UCSD-AML1 (cell line): ENCODE results near the gene FNIP1.
A peak's percentile ranks its signal among the peaks of the same experiment; 100 is the strongest.
"Not testable (repeated sequence)": the region's sequence is repeated elsewhere in the genome, so short reads cannot be mapped to it uniquely, and the experiment has no call there.

Source experiments
- DNase-seq: peaks from one replicate; lab custom pipeline; 2025; ENCODE audit not compliant: unreplicated experiment; lab: John Stamatoyannopoulos, UW

Gene FNIP1

GRCh38 chr5:131796793-131797693 lies at the start of gene FNIP1:
TSS of gene FNIP1 (minus strand) at chr5:131797017. CDS start at chr5:131796921, 96 bp downstream.
- DNase-seq, result peak; percentile 99

- DNase-seq, result no peak
Observed at GRCh38 chr5:131846536-131846935, 49.7 kb upstream of the FNIP1 start.

GRCh38 chr5:131845828-131846227 lies 49.0 kb upstream of the FNIP1 start:
- DNase-seq, result no peak

GRCh38 chr5:131842971-131843370 lies 46.2 kb upstream of the FNIP1 start:
- DNase-seq, result not testable (repeated sequence)

DNA sequence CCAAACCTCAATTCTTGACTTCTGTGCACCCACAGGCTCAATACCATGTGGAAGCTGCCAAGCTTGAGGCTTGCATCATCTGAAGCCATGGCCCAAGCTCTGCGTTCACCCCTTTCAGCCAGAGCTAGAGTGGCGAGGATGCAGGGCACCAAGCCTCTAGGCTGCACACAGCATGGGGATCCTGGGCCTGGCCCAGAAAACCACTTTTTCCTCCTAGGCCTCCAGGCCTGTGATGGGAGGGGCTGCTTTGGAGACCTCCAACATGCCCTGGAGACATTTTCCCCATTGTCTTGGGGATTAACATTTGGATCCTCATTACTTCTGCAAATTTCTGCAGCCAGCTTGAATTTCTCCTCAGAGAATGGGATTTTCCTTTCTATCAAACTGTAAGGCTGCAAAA lies 35.9 kb upstream of the FNIP1 start:
- not testable (repeated sequence) for DNase-seq

GRCh38 chr5:131825404-131826013 lies 28.7 kb upstream of the FNIP1 start:
- no peak for DNase-seq

DNA sequence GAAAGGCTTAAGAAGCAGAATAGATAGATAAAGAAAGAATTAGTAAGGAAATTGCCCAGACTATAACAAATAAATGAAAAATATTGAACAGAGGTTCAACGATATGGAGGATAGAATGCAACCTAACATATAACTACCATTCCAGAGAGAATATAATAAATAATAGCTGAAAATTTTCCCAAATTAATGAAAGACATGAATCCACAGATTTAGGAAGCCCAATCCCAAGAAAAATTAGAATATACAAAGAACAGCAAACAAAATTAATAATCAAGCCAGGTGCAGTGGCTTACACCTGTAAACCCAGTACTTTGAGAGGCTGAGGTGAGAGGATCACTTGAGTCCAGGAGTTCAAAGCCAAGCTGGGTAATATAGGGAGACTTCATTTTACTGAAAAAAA lies 27.8 kb upstream of the FNIP1 start:
- no peak for DNase-seq

DNA sequence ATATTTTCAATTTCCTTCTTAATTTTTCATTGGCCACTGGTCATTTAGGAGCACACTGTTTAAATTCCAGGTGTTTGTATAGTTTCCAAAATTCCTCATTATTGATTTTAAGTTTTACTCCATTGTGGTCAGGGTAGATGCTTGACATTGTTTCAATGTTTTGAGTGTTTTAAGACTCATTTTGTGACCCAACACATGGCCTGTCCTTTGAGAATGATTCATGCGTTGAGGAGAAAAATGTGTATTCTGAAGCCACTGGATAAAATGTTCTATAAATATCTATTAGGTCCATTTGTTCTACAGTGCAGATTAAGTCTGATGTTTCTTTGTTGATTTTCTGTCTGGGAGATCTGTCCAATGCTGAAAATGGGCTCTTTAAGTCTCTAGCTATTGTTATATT lies 24.4 kb upstream of the FNIP1 start:
- no peak for DNase-seq

- no peak for DNase-seq
Observed at GRCh38 chr5:131818001-131818724, 21.3 kb upstream of the FNIP1 start.

DNA sequence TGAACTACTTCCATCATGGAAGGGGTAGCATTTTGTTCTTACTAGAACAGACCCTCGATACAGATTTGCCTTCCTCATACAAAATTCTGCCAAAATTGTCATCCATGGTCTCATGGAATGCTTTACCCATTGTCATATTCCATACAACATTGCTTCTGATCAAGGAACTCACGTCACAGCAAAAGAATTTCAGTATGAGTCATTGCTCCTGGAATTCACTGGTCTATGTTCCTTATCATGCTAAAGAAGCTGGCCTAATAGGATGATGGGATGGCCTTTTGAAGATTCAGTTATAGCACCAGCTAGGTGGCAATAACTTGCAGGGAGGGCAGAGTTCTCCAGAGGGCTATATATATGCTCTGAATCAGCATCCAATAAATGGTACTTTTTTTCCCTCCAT lies 18.2 kb upstream of the FNIP1 start:
- DNase-seq, result no peak

- DNase-seq, result no peak
Observed at GRCh38 chr5:131812371-131813160, 15.7 kb upstream of the FNIP1 start.

- DNase-seq, result no peak
Observed at GRCh38 chr5:131810510-131811249, 13.9 kb upstream of the FNIP1 start.

GRCh38 chr5:131795879-131796792 lies 681 bp downstream of the FNIP1 start:
- peak; percentile 61 for DNase-seq

- DNase-seq, result no peak
Observed at GRCh38 chr5:131795228-131795627, 1.6 kb downstream of the FNIP1 start.

DNA sequence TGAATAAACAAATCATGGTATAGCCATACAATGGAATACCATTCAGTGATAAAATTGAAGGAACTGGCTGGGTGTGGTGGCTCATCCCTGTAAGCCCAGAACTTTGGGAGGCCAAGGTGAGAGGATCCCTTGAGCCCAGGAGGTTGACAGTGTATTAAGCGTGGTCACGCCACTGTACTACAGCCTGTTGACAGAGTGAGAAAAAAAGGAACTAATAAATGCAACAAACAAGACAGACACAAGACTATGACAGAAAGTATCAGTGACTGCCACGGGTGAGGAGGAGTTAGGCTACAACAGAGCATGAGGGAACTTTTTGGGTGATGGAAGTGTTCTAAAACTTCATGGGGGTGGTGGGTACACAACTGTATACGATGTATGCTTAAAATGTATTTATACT lies 2.2 kb downstream of the FNIP1 start:
- peak; percentile 12 for DNase-seq

GRCh38 chr5:131792896-131793295 lies 3.9 kb downstream of the FNIP1 start:
- no peak for DNase-seq

DNA sequence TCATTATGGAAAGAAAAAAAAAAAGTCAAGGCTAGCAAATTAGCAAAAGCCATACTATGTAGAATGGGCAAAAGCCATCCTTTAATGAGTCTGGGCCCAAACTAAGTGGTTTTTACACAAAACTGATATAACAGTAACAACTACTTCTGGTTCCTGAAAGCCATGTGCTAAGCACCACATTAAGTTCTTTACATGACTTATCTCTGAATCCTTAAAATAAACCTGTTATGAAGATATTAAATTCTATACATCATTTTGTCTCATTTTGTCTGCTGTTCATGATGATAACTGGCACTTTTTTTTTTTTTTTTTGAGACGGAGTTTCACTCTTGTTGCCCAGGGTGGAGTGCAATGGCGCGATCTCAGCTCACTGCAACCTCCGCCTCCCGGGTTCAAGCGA lies 5.0 kb downstream of the FNIP1 start:
- DNase-seq, result no peak

GRCh38 chr5:131790550-131790949 lies 6.3 kb downstream of the FNIP1 start:
- DNase-seq, result no peak

DNA sequence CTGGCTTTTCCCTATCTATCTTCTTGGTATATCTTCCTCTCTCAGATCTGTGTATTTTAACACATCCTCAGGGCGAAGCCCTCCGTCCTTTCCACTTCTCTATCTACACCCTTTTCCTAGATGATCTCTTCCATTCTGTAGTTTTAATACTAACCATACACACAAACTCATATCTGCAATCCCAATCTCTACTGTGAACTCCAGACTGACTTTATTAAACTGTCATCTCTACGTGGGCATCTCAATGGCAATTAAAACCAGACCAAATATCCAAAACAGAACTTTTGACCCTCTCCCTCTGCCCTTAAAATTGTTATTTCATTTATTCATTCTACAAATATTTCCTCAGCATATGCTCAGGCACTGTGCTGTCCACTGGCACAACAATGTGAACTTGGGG lies 7.1 kb downstream of the FNIP1 start:
- no peak for DNase-seq
